NCI-H2081 (cell line): Measurements from ENCODE around the gene E2F3.
A peak's percentile ranks its signal among the peaks of the same experiment; 100 is the strongest.
"Not testable (repeated sequence)": the region's sequence is repeated elsewhere in the genome, so short reads cannot be mapped to it uniquely, and the experiment has no call there.

ENCODE experiments used
- DNase-seq, 2 experiments: peaks; one replicate each; lab custom pipeline; 2025; lab: John Stamatoyannopoulos, UW

Gene E2F3

GRCh38 chr6:20467437-20467836 is 65.8 kb downstream of the E2F3 start:
- no peak for DNase-seq

- DNase-seq = no peak
Observed at GRCh38 chr6:20468209-20468608, 66.5 kb downstream of the E2F3 start.

- no peak for DNase-seq
Observed at GRCh38 chr6:20472748-20473147, 71.1 kb downstream of the E2F3 start.

DNA sequence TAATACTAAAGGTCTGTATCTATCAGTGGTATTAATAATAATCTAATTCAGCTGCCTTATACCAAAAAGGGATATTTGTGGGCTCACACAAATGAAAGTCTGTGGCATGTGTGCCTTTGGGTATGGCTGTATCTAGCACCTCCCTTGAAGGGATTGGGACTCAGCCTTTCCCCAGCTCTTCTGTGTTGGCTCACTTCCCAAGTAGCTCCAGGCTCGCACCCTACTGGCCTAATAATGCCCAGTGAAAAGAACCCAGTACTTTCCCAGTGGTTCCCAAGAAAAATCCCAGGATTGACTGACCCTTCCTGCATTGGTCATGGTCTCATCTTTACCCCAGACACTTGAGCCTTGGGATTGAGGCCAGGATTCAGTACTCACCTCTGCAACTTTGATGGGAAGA is 71.8 kb downstream of the E2F3 start:
- no peak for DNase-seq

DNA sequence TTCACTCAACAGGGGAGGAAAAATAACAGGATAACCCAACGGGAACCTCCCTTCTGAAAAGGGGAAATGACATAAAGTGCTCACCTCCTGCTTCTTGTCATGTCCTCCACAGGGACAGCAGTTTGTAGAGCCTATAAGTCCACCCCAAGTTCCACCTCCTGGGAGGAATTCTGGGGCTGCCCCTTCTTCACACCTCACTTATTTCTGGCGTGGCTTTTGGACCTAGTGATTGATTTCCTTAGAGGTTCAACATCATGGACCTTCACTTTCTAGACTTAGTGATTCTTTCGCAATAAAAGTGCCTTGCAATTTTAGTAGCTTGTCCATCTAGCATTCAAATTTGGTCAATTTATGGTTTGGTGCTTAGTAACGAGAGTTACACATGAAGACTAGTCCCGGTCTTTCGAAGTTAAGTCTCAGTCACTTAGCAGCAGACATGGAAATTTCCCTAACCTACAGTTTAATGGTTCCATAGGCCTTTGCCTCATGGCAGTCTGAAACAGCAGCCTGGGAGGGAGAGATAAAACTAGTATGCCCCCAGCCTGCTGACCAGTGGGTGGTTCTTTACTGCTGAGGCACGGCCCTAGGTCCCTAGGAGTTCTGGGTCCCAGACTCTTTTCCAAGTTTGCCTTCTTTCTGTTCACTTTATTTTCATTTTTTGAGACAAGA is 73.3 kb downstream of the E2F3 start:
- no peak for DNase-seq

DNA sequence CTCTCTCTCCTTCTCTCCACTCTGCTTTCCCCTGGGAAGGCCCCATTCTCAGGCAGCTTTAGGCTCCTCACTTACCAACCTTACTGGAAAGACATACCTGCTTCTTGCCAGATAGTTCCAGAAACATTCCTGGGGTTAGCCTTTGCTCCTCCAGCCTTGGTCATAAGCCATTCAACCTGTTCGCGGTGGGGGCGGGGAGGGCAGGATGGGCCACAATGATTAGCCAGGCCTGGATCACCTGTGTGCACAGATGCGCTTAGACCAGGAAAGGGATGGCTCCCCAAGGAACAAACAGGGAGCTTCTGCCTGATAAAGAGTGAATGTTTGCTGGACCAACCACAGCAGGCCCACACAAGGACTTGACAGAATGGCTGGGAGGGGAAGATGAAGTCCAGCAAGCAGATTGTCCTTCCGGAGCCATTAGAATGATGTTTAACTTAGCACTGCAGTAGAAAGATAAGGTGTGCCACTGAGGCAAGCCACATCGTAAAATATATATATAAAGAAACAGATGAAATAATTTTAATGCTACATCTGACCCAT is 74.9 kb downstream of the E2F3 start:
- DNase-seq = no peak

GRCh38 chr6:20477485-20477884 is 75.8 kb downstream of the E2F3 start:
- no peak for DNase-seq

DNA sequence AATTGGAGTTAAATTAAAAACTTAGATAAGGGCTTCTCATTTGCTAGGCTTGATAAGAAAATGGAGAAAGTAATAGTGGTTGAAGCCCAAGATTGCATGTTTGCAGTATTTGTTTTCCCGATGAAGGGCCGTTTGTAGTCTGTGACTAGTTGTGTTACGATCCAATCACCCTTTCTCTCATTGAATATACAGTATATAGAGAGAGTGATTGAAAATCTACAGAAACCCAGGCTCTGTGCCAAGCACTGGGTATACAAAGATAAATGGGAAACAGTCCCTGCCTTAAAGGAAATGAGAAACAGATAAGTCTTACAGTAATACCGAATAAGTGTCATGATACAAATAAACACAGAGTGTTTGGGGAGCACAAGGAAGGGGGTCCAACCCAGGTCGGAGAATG is 77.4 kb downstream of the E2F3 start:
- no peak for DNase-seq

GRCh38 chr6:20479526-20479925 is 77.8 kb downstream of the E2F3 start:
- DNase-seq = no peak

GRCh38 chr6:20481281-20481680 is 79.6 kb downstream of the E2F3 start:
- no peak for DNase-seq

DNA sequence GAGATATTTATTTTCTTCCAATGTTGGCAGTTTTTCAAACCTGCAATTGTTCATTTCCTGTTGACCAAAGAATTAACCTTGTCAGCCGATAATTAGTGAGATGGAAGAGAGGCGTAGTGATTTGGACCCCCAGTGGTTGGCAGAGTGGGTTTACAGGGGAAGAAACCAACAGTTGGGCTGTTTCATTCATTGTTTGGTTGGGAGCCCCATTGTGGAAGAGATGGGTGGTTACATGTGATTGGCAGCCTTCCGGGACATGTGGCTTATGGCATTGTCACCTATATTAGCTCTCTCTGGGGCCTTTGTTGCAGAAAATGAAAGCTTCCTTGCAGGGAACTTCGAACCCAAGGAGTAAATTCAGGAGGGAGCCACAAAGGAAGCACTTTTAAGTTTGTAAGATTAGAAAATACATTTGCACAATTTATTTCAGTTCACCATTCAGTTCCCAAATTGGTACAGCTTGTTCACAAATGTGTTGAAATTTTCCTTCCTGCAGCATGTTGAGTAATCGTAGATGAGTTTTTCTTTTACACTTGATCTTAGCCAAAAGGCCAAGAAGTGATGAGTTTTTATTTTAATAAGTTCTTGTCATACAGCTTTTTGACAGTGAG is 82.3 kb downstream of the E2F3 start:
- DNase-seq = peak; percentile 71 to 91

- DNase-seq = no peak
Observed at GRCh38 chr6:20486641-20487040, 85.0 kb downstream of the E2F3 start.

GRCh38 chr6:20487669-20488375 is 86.1 kb downstream of the E2F3 start:
- DNase-seq = no peak

DNA sequence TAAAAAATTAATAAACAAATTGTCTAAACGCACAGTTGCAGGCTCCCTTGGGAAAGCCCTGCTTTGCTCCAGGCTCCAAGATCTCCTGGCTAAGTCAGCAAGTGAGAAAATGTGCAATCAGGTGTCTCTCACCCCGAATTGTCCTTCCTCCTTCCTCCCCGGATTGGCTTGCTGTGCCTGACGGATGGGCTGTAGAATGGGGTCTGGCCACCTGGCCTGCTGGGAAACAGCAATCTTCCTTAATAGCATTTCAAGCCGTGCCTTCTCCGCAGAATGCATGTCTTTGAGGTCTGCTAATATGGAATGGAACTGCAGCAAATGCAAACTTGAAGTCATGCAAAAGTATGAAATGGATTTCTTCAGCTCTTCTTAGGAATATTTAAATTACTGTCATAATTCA is 88.9 kb downstream of the E2F3 start:
- no peak for DNase-seq

DNA sequence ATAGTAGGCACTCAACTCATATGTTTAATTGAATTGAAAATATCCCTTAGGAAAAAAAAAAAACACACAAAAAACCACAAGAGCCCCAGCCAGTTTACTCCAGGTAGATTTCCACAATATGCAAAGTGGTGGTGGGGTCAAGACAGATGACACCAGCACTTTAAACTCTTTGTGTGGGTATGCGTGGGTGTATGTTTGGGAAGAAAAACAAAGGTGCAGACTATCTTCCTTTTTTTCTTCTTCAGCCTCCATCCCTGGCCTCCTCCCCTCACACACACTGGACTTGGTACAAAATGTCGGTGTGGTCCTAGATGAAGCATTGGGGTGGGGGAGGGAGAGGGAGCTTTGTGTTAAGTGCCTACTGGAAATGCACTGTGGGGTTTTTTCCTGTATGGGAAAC is 90.4 kb downstream of the E2F3 start:
- no peak for DNase-seq

DNA sequence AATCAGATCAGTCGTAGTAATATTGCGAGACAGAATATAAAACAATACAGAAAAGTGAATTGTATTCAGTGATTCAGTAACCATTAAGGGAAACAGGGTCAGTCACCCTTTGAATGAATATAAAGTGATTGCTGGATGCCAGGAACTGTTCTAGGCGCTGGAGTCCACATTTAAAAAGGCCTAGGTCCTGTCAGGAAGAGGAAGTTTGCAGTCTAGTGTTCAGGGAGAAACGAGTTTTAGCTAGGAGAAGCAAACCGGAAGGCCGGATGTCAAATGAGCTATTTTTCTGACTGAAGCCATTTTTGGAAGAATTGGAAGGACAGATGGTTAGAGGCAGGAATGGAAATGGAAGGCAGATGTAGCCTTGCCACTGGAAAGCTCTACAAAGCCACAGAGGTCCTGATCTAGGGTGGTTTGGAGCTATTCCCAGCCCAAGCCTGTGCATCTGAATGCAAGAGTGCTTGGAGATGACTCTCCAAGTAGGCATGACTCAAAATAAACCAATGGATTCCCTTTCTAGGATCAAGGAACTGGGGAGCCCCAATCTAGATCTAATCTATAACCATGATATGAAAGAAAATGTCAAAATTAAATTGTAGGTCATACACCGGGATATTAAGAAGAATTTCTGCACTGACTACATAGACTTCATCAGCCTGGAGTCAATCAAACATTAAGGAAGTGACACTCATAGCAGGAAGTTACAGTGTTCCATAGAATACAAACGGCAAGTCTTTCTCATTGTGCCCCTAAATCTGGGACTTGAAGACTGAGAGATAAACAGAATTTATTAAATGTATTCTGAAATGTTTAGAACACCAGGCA is 95.7 kb downstream of the E2F3 start:
- DNase-seq = no peak

GRCh38 chr6:20498041-20498385 is 96.3 kb downstream of the E2F3 start:
- no peak for DNase-seq

DNA sequence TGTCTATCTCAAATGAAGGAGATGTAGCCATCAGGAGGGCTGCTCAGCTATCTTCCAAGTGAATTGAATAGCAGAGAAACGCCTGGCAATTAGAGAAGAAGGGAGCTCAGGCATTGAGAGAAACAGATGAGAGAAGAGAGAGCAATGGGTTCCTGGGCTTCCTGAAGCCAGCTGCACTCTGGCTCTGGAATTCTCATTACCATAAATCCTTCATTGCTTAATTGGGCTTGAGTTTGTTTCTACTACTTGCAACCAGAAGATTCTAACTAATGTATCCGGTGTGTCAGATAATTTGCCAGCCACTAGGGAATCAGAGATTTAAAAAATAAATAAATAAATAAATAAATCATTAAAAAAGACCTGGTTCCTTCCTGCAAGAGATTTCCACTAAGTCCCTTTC is 107.5 kb downstream of the E2F3 start:
- DNase-seq = no peak

GRCh38 chr6:20511852-20512251 is 110.2 kb downstream of the E2F3 start:
- no peak for DNase-seq

DNA sequence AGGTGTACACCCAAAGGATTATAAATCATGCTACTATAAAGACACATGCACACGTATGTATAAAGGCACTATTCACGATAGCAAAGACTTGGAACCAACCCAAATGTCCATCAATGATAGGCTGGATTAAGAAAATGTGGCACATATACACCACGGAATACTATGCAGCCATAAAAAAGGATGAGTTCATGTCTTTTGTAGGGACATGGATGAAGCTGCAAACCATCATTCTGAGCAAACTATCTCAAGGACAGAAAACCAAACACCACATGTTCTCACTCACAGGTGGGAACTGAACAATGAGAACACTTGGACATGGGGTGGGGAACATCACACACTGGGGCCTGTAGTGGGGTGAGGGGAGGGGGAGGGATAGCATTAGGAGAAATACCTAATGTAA is 123.5 kb downstream of the E2F3 start:
- not testable (repeated sequence) for DNase-seq

- peak; percentile 70 to 72 for DNase-seq
Observed at GRCh38 chr6:20529086-20529448, 127.4 kb downstream of the E2F3 start.

GRCh38 chr6:20532881-20533280 is 131.2 kb downstream of the E2F3 start:
- no peak for DNase-seq
